ENCODE measurements around the gene SLITRK3.

The SLITRK3 gene

GRCh38 chr3:165210727-165211126 lies 14.5 kb upstream of the SLITRK3 start:
- H3K4me2 ChIP-seq (ENCODE audit: insufficient read depth, low read length), result no peak overlapping the region
- H2AFZ ChIP-seq (ENCODE audit: low read depth, low read length), result no peak overlapping the region
- no peak for DNase-seq
- H3K9me3 ChIP-seq (ENCODE audit: insufficient read depth, low read length, severe bottlenecking), result no peaks in the 10 kb centered on the region
- H3K27me3 ChIP-seq (ENCODE audit: insufficient read depth, low read length, poor library complexity), result no peaks in the 10 kb centered on the region
- no peak overlapping the region for H3K4me3 ChIP-seq (ENCODE audit: low read depth in 1 of 2, low read length in 2 of 2)
- no peaks in the 10 kb centered on the region for H3K4me1 ChIP-seq (ENCODE audit: insufficient read depth, low read length)
- no peak overlapping the region for H3K27ac ChIP-seq (ENCODE audit: low read length)
- ATAC-seq (ENCODE audit: insufficient read depth, low read depth), result no peak
- H3K9ac ChIP-seq (ENCODE audit: low read depth, low read length), result no peak overlapping the region
- no peaks in the 10 kb centered on the region for H3K79me2 ChIP-seq (ENCODE audit: insufficient read depth, low read length)
- H3K36me3 ChIP-seq (ENCODE audit: insufficient read depth, low read length), result no peaks in the 10 kb centered on the region
- H4K20me1 ChIP-seq (ENCODE audit: insufficient read depth, low read length), result no peaks in the 10 kb centered on the region
- TF ChIP-seq EZH2 (IDR thresholded peaks at IDR 0.05; ENCODE audit: borderline replicate concordance, low read depth, low read length, severe bottlenecking) (no peak), CTCF (IDR thresholded peaks at IDR 0.05; ENCODE audit: borderline replicate concordance, extremely low read depth, low read length, poor library complexity, severe bottlenecking) (no peak)

DNA sequence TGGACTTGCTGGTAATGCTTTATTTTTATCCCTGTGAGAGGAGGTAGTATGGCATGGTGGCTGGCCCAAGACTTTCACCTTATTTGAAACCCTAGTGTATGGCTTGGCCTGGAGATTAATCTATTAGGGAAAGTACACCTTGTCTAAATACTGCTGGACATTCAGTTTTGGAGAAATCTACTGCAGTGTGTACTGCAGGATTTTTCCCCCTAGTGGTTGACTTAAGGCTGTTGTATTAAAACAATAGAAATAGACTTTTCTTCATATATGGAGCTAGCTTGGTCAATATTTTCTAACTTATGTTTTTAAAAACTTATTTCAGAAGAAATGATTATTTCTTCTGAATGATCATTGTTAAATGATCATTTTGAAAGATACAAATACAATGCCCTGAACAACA lies 13.9 kb upstream of the SLITRK3 start:
- H3K27me3 ChIP-seq (ENCODE audit: insufficient read depth, low read length, poor library complexity), result no peaks in the 10 kb centered on the region
- no peaks in the 10 kb centered on the region for H3K9me3 ChIP-seq (ENCODE audit: insufficient read depth, low read length, severe bottlenecking)
- ATAC-seq (ENCODE audit: insufficient read depth, low read depth), result no peak
- no peaks in the 10 kb centered on the region for H3K4me1 ChIP-seq (ENCODE audit: insufficient read depth, low read length)
- no peak overlapping the region for H3K27ac ChIP-seq (ENCODE audit: low read length)
- H2AFZ ChIP-seq (ENCODE audit: low read depth, low read length), result no peak overlapping the region
- no peaks in the 10 kb centered on the region for H3K36me3 ChIP-seq (ENCODE audit: insufficient read depth, low read length)
- TF ChIP-seq EZH2 (IDR thresholded peaks at IDR 0.05; ENCODE audit: borderline replicate concordance, low read depth, low read length, severe bottlenecking) (no peak), CTCF (IDR thresholded peaks at IDR 0.05; ENCODE audit: borderline replicate concordance, extremely low read depth, low read length, poor library complexity, severe bottlenecking) (no peak)
- no peaks in the 10 kb centered on the region for H3K79me2 ChIP-seq (ENCODE audit: insufficient read depth, low read length)
- no peaks in the 10 kb centered on the region for H4K20me1 ChIP-seq (ENCODE audit: insufficient read depth, low read length)
- no peak overlapping the region for H3K9ac ChIP-seq (ENCODE audit: low read depth, low read length)
- H3K4me2 ChIP-seq (ENCODE audit: insufficient read depth, low read length), result no peak overlapping the region
- DNase-seq, result no peak
- H3K4me3 ChIP-seq (ENCODE audit: low read depth in 1 of 2, low read length in 2 of 2), result no peak overlapping the region

- Histone ChIP-seq H3K36me3 (ENCODE audit: insufficient read depth, low read length) (no peaks in the 10 kb centered on the region), H3K4me1 (ENCODE audit: insufficient read depth, low read length) (no peaks in the 10 kb centered on the region), H3K9ac (ENCODE audit: low read depth, low read length) (no peak overlapping the region), H2AFZ (ENCODE audit: low read depth, low read length) (no peak overlapping the region), H4K20me1 (ENCODE audit: insufficient read depth, low read length) (no peaks in the 10 kb centered on the region), H3K79me2 (ENCODE audit: insufficient read depth, low read length) (no peaks in the 10 kb centered on the region), H3K27ac (ENCODE audit: low read length) (no peak overlapping the region), H3K27me3 (ENCODE audit: insufficient read depth, low read length, poor library complexity) (no peaks in the 10 kb centered on the region), H3K4me3 (ENCODE audit: low read depth in 1 of 2, low read length in 2 of 2) (no peak overlapping the region), H3K9me3 (ENCODE audit: insufficient read depth, low read length, severe bottlenecking) (no peaks in the 10 kb centered on the region), H3K4me2 (ENCODE audit: insufficient read depth, low read length) (no peak overlapping the region)
- TF ChIP-seq EZH2 (IDR thresholded peaks at IDR 0.05; ENCODE audit: borderline replicate concordance, low read depth, low read length, severe bottlenecking), result no peak
- peak; percentile 39 for TF ChIP-seq CTCF (IDR thresholded peaks at IDR 0.05; ENCODE audit: borderline replicate concordance, extremely low read depth, low read length, poor library complexity, severe bottlenecking)
- peak; percentile 22; the same call in 1 of the 3 replicates for ATAC-seq (ENCODE audit: insufficient read depth, low read depth)
- peak; percentile 18 for DNase-seq
These were observed 10.5 kb upstream of the SLITRK3 start for GRCh38 chr3:165206454-165207266.
